Stomach (tissue), 9 donors: ENCODE data around the gene SLAMF1. TPM values are rescaled to one million over a fixed set of nuclear protein-coding genes. Genes with fewer than 3 reads are reported as not detected.
A peak's percentile ranks its signal among the peaks of the same experiment; 100 is the strongest.

Experiments
- DNase-seq, 2 donors: peaks; one replicate each; pipeline versions ENCODE4 v3.0.0 to v3.0.0-alpha.2; 2013 to 2019
- H3K27ac ChIP-seq, 5 donors: fragments of 200-600 bp in 4 of 5; sonication (generic) in 4 of 5; one replicate each; pipeline ENCODE4 v1.5.1; 2013 to 2019; ENCODE audit warnings: mild to moderate bottlenecking in 1 of 5, moderate library complexity in 1 of 5
- H3K27me3 ChIP-seq, 3 donors: fragments of 200-600 bp; sonication (generic); one replicate each; pipeline ENCODE4 v1.5.1; 2017 to 2019; ENCODE audit warnings: mixed run types in 1 of 3
- H3K36me3 ChIP-seq, 4 donors: fragments of 200-600 bp; sonication (generic); 1 replicate in 3 of 4; 2 replicates in 1 of 4; pipeline ENCODE4 v1.5.1; 2016 to 2019
- H3K4me1 ChIP-seq, 4 donors: fragments of 200-600 bp; sonication (generic); one replicate each; pipeline ENCODE4 v1.5.1; 2016 to 2019
- H3K4me3 ChIP-seq, 4 donors: fragments of 200-600 bp; sonication (generic) in 3 of 4; one replicate each; pipeline ENCODE4 v1.5.1; 2016 to 2019; ENCODE audit warnings: mild to moderate bottlenecking in 1 of 4
- H3K9me3 ChIP-seq, 4 donors: fragments of 200-600 bp; sonication (generic); one replicate each; pipeline ENCODE4 v1.5.1; 2016 to 2019
- EP300 ChIP-seq: sonication (generic); formaldehyde crosslinking; IDR thresholded peaks from one replicate; pipeline ENCODE4 v1.6.1; 2017; ENCODE audit warnings: antibody characterized with exemption
- POLR2A ChIP-seq, 4 donors: fragments of 450-650 bp; IDR thresholded peaks; one replicate each; pipeline ENCODE4 v1.6.1; 2016; ENCODE audit warnings: antibody characterized with exemption in 4 of 4, control low read depth in 2 of 4, mild to moderate bottlenecking in 1 of 4, moderate library complexity in 1 of 4
- POLR2AphosphoS5 ChIP-seq, 3 donors: sonication (generic); formaldehyde crosslinking; IDR thresholded peaks; one replicate each; pipeline ENCODE4 v1.6.1; 2016; ENCODE audit warnings: antibody characterized with exemption in 3 of 3
- WGBS, 5 donors: extraction: QIAGEN DNeasy Blood & Tissue Kit in 3 of 5; methylation state at CpG; one replicate each; pipeline versions ENCODE4 v1.1.5 to v1.1.7; 2013 to 2018; 5-methylcytosine and 5-hydroxymethylcytosine counted together
- intact Hi-C: fragments of 100-400 bp; cut with DNase I; formaldehyde crosslinking; loops from one replicate; pipeline ENCODE4 v1.15.1; 2023; ENCODE audit warnings: low total_unique reads
- polyA plus RNA-seq, 3 donors: library from polyadenylated mRNA; stranded (reverse); fragments of 200-250 nt; gene quantifications; one replicate each; pipeline ENCODE4 v1.2.3, GENCODE V29; 2013
- total RNA-seq, 5 donors: library from RNA; depleted of rRNA; stranded (reverse); fragments of >200 nt; gene quantifications; one replicate each; pipeline versions ENCODE4 v1.1.0 to v1.2.3, GENCODE V29; 2014 to 2016
- TF ChIP-seq, protein P1 (sequence below), 7 experiments: fragments of 450-650 bp in 4 of 7; fragments of 200-600 bp in 3 of 7; sonication (generic) in 3 of 7; IDR thresholded peaks; one replicate each; pipeline ENCODE4 v1.5.1; 2016 to 2019; ENCODE audit warnings: antibody characterized with exemption in 7 of 7, control low read depth in 2 of 7, mild to moderate bottlenecking in 1 of 7
- donor health status: healthy with polysubstance abuse.
- donor health status: Bipolar disorder and iron deficiency.
- donor health status: healthy.

Gene SLAMF1
- total and polyA plus RNA-seq, 8 donors = 0.12 to 4.1 (median 0.92) TPM; not detected in 3

DNA sequence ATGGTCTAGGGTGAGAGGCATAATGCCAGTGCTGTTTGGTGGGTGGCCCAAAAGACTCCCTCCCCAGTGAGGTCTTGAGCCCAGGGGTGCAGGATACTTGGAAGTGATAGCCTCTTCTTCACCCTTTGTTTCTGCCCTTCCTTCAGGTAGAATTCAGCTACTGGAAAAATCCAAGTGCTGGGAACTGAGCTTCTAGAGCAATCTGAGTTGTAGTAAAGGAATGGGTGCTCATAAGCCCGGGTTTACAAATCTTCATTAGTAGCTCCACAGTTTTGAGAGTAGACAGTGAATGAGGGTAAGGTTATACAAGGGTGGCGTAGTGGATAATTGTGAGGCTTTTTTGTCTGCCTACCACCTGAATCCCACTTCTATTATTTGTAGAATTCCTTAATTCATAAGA, 38.3 kb downstream of the SLAMF1 start:
- WGBS, 5 donors = 47 to 50% (median 48%) methylated on average over 2 of the region's 2 CpGs
- Histone ChIP-seq H3K4me3 (no peak overlapping the region), H3K36me3 (no peaks in the 10 kb centered on the region), H3K9me3 (peaks cover 0 to 4% (median 0%) of the 10 kb centered on the region in 4 donors), H3K27me3 (peaks cover 0 to 8% (median 0%) of the 10 kb centered on the region in 3 donors), H3K4me1 (peaks cover 0 to 11% (median 0%) of the 10 kb centered on the region in 4 donors), H3K27ac (no peak overlapping the region)
- no peak for DNase-seq
- TF ChIP-seq, protein P1, sequence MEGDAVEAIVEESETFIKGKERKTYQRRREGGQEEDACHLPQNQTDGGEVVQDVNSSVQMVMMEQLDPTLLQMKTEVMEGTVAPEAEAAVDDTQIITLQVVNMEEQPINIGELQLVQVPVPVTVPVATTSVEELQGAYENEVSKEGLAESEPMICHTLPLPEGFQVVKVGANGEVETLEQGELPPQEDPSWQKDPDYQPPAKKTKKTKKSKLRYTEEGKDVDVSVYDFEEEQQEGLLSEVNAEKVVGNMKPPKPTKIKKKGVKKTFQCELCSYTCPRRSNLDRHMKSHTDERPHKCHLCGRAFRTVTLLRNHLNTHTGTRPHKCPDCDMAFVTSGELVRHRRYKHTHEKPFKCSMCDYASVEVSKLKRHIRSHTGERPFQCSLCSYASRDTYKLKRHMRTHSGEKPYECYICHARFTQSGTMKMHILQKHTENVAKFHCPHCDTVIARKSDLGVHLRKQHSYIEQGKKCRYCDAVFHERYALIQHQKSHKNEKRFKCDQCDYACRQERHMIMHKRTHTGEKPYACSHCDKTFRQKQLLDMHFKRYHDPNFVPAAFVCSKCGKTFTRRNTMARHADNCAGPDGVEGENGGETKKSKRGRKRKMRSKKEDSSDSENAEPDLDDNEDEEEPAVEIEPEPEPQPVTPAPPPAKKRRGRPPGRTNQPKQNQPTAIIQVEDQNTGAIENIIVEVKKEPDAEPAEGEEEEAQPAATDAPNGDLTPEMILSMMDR (IDR thresholded peaks at IDR 0.05) = no peak
- TF ChIP-seq POLR2A (IDR thresholded peaks at IDR 0.05) = no peak
- TF ChIP-seq EP300 = no peak
- TF ChIP-seq POLR2AphosphoS5 (IDR thresholded peaks at IDR 0.05) = no peak
- intact Hi-C loops = loop anchor here (5.0 kb wide), 1 partner anchor 181 kb away; no protein-coding TSS in a partner anchor

DNA sequence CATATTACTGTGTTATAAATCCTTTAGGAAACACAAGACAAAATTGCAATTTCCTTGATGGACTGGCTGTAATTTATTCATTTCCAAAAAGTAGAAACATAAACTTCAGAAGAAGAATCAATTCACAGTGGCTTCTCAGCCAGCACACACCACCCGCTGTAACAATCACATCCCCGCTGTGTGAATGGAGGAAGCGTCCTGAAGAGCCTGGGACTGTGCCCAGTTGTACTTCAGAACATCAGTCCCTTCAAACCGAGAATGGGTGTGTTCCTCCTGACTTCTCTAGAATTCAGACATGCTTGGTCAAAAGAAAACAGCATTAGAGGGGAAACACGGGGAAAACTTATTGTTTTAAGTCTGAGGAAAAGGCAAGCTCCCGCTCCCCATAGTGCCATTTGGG, 38.8 kb downstream of the SLAMF1 start:
- no peak overlapping the region for H3K4me3 ChIP-seq
- no peak for TF ChIP-seq POLR2AphosphoS5 (IDR thresholded peaks at IDR 0.05)
- no peak for TF ChIP-seq EP300
- no peak for TF ChIP-seq POLR2A (IDR thresholded peaks at IDR 0.05)
- TF ChIP-seq, protein P1 (IDR thresholded peaks at IDR 0.05) = no peak
- no peak for DNase-seq
- H3K9me3 ChIP-seq = peaks cover 0 to 4% (median 0%) of the 10 kb centered on the region in 4 donors
- no peak overlapping the region for H3K27ac ChIP-seq
- WGBS, 5 donors = 69 to 77% (median 74%) methylated on average over 6 of the region's 6 CpGs
- no peaks in the 10 kb centered on the region for H3K36me3 ChIP-seq
- H3K27me3 ChIP-seq = peaks cover 0 to 8% (median 0%) of the 10 kb centered on the region in 3 donors
- peaks cover 0 to 11% (median 0%) of the 10 kb centered on the region in 4 donors for H3K4me1 ChIP-seq
- intact Hi-C loops = loop anchor here (5.0 kb wide), 1 partner anchor 181 kb away; no protein-coding TSS in a partner anchor

- intact Hi-C loops = loop anchor here (5.0 kb wide), 1 partner anchor 180 kb away; no protein-coding TSS in a partner anchor
- Histone ChIP-seq H3K4me1 (peaks cover 0 to 11% (median 0%) of the 10 kb centered on the region in 4 donors), H3K27ac (no peak overlapping the region), H3K36me3 (no peaks in the 10 kb centered on the region), H3K4me3 (no peak overlapping the region), H3K9me3 (peaks cover 0 to 4% (median 0%) of the 10 kb centered on the region in 4 donors), H3K27me3 (peaks cover 0 to 8% (median 0%) of the 10 kb centered on the region in 3 donors)
- 86 to 97% (median 92%) methylated on average over 1 of the region's 1 CpG for WGBS, 5 donors
- no peak for DNase-seq
- TF ChIP-seq EP300 (no peak), POLR2AphosphoS5 (IDR thresholded peaks at IDR 0.05) (no peak), POLR2A (IDR thresholded peaks at IDR 0.05) (no peak)
- TF ChIP-seq, protein P1 (IDR thresholded peaks at IDR 0.05) = no peak
Measured at GRCh38 chr1:160607672-160608032, 39.2 kb downstream of the SLAMF1 start.

DNA sequence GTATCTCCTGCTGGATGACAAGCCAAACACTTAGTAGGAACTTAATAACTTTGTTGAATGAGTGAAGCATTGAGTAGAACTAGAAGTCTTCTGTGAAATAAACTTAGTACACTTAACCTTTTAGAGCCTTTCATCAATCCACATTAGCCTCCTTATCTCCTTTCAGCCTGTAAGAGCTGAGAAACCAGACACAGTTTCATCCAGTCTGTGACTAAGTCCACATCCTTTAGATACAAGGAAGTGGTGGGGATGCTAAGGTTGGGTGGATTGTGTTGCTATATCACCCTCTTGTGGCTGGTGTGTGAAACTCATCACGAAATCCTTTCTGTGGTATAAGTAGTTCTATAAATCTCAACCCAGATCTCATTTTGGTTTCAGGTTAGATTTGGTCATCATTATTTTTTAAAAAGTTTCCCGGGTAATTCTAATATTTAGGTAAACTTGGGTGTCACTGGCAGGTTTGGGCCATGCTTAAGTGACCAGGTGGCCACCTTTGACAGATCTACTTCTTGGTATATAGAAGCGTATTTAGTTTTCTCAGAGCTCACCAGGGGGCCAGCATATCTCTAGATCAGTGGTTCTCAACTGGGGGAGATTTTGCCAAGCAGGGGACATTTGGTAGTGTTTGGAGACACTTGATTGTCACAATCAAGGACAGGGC, 39.7 kb downstream of the SLAMF1 start:
- Histone ChIP-seq H3K9me3 (peaks cover 0 to 4% (median 0%) of the 10 kb centered on the region in 4 donors), H3K27ac (no peak overlapping the region), H3K27me3 (peaks cover 0 to 4% (median 0%) of the 10 kb centered on the region in 3 donors), H3K36me3 (no peaks in the 10 kb centered on the region), H3K4me3 (no peak overlapping the region), H3K4me1 (peaks cover 0 to 11% (median 0%) of the 10 kb centered on the region in 4 donors)
- WGBS, 5 donors = 31 to 35% (median 33%) methylated on average over 3 of the region's 3 CpGs
- peak; percentile 60 to 88 for DNase-seq
- intact Hi-C loops = loop anchor here (5.0 kb wide), 1 partner anchor 180 kb away; no protein-coding TSS in a partner anchor
- no peak for TF ChIP-seq POLR2A (IDR thresholded peaks at IDR 0.05)
- TF ChIP-seq POLR2AphosphoS5 (IDR thresholded peaks at IDR 0.05) = peak in 1 of 3 donors; percentile 64
- TF ChIP-seq, protein P1 (IDR thresholded peaks at IDR 0.05) = peak in 5 of 7 experiments; percentile 29 to 88 (median 66)
